CD8-positive, alpha-beta memory T cell (primary cell): Measurements from ENCODE around the gene ABCC2. TPM values are rescaled to one million over a fixed set of nuclear protein-coding genes. Genes with fewer than 3 reads are reported as not detected.
A peak's percentile ranks its signal among the peaks of the same experiment; 100 is the strongest.
"Not testable (repeated sequence)": the region's sequence is repeated elsewhere in the genome, so short reads cannot be mapped to it uniquely, and the experiment has no call there.

ENCODE experiments used
- CTCF ChIA-PET: fragments of 350-600 bp; sonication (Branson Sonifier 250); formaldehyde crosslinking; loops from one replicate; lab custom pipeline; 2021; ENCODE audit warnings: antibody characterized with exemption; lab: Charles Lee
- POLR2A ChIA-PET: fragments of 350-600 bp; sonication (Branson Sonifier 250); formaldehyde crosslinking; loops from one replicate; lab custom pipeline; 2021; ENCODE audit warnings: antibody characterized with exemption; lab: Charles Lee
- DNase-seq, 5 donors: peaks; one replicate each; pipeline versions ENCODE4 v3.0.0 to v3.0.0-alpha.2; 2020 to 2022; ENCODE audit warnings: mixed read lengths in 1 of 5
- H3K27ac ChIP-seq: one replicate; pipeline ENCODE4 v1.7.0; 2013; ENCODE audit warnings: low read depth, mild to moderate bottlenecking, low read length, moderate library complexity
- H3K27me3 ChIP-seq: 2 replicates; pipeline ENCODE4 v1.7.0; 2013; ENCODE audit warnings: low read length, mild to moderate bottlenecking; ENCODE audit not compliant: insufficient read depth, poor library complexity, severe bottlenecking
- H3K36me3 ChIP-seq: 2 replicates; pipeline ENCODE4 v1.7.0; 2013; ENCODE audit warnings: mild to moderate bottlenecking, low read length, moderate library complexity; ENCODE audit not compliant: insufficient read depth
- H3K4me1 ChIP-seq: 2 replicates; pipeline ENCODE4 v1.7.0; 2013; ENCODE audit warnings: mild to moderate bottlenecking, low read length, moderate library complexity; ENCODE audit not compliant: insufficient read depth
- H3K4me3 ChIP-seq: 2 replicates; pipeline ENCODE4 v1.7.0; 2013; ENCODE audit warnings: mild to moderate bottlenecking, low read length
- H3K9me3 ChIP-seq: 2 replicates; pipeline ENCODE4 v1.7.0; 2013; ENCODE audit warnings: mild to moderate bottlenecking, low read length
- H3K27ac Mint-ChIP-seq, 8 donors: one replicate each; pipeline ENCODE4 v1.8.0; 2020 to 2021; ENCODE audit warnings: mixed read lengths in 8 of 8, mild to moderate bottlenecking in 6 of 8, inconsistent platforms in 3 of 8, moderate library complexity in 3 of 8
- H3K27me3 Mint-ChIP-seq, 2 donors: one replicate each; pipeline ENCODE4 v1.8.0; 2020 to 2021; ENCODE audit warnings: mixed read lengths in 2 of 2, mild to moderate bottlenecking in 1 of 2, moderate library complexity in 1 of 2
- H3K36me3 Mint-ChIP-seq, 3 donors: one replicate each; pipeline ENCODE4 v1.8.0; 2020 to 2021; ENCODE audit warnings: mixed read lengths in 3 of 3, inconsistent platforms in 1 of 3, mild to moderate bottlenecking in 1 of 3
- H3K4me1 Mint-ChIP-seq, 3 donors: one replicate each; pipeline ENCODE4 v1.8.0; 2020 to 2021; ENCODE audit warnings: mixed read lengths in 3 of 3, inconsistent platforms in 1 of 3, mild to moderate bottlenecking in 1 of 3
- H3K4me3 Mint-ChIP-seq, 7 donors: one replicate each; pipeline ENCODE4 v1.8.0; 2020 to 2021; ENCODE audit warnings: mixed read lengths in 7 of 7, mild to moderate bottlenecking in 6 of 7, moderate library complexity in 4 of 7, inconsistent platforms in 2 of 7
- H3K9me3 Mint-ChIP-seq, 5 donors: one replicate each; pipeline ENCODE4 v1.8.0; 2020 to 2022; ENCODE audit warnings: mixed read lengths in 5 of 5, mild to moderate bottlenecking in 3 of 5, moderate library complexity in 2 of 5, inconsistent platforms in 1 of 5
- polyA plus RNA-seq: library from polyadenylated mRNA; unstranded; fragments of 300-500 nt; fragmentation: Illumina TruSeq; gene quantifications from one replicate; pipeline ENCODE4 v1.2.3, GENCODE V29; 2021
- total RNA-seq, 2 experiments: library from RNA; stranded (reverse); gene quantifications; one replicate each; pipeline ENCODE4 v1.2.3, GENCODE V29; 2021

ABCC2 gene
- total RNA-seq (1 to 10 TPM; 1.1 to 1.5 TPM), polyA plus RNA-seq (0.14 TPM)

GRCh38 chr10:99782447-99783286 is at the start of gene ABCC2:
Gene ABCC2 (plus strand): TSS chr10:99782640. CDS start chr10:99782845, 205 bp downstream.
- POLR2A ChIA-PET: no interaction called here
- Histone ChIP-seq H3K9me3 (no peaks in the 10 kb centered on the region), H3K4me1 (no peaks in the 10 kb centered on the region), H3K4me3 (no peak within 1 kb of the TSS), H3K27ac (no peak within 1 kb of the TSS), H3K36me3 (no peaks in the 10 kb centered on the region), H3K27me3 (no peaks in the 10 kb centered on the region)
- H3K36me3 Mint-ChIP-seq: peaks cover 3 to 12% (median 6%) of the 10 kb centered on the region in 3 donors
- H3K9me3 Mint-ChIP-seq: no peaks in the 10 kb centered on the region
- no peak within 1 kb of the TSS for H3K4me3 Mint-ChIP-seq
- H3K27me3 Mint-ChIP-seq: peaks cover 6 to 9% of the 10 kb centered on the region in 2 donors
- peaks cover 0 to 2% (median 0%) of the 10 kb centered on the region in 3 donors for H3K4me1 Mint-ChIP-seq
- no peak for DNase-seq
- H3K27ac Mint-ChIP-seq: no peak within 1 kb of the TSS
- CTCF ChIA-PET: no interaction called here

GRCh38 chr10:99733366-99733765 is 49.1 kb upstream of the ABCC2 start:
- H3K36me3 ChIP-seq: peaks cover 6% of the 10 kb centered on the region
- no peak overlapping the region for H3K4me3 ChIP-seq
- H3K9me3 ChIP-seq: no peaks in the 10 kb centered on the region
- Mint-ChIP-seq H3K9me3 (no peaks in the 10 kb centered on the region), H3K27me3 (peaks cover 0 to 2% of the 10 kb centered on the region in 2 donors), H3K4me1 (peaks cover 46 to 70% (median 68%) of the 10 kb centered on the region in 3 donors), H3K36me3 (peaks cover 7 to 46% (median 15%) of the 10 kb centered on the region in 3 donors), H3K27ac (peak overlapping the region in 3 of 8 donors; percentile 17 to 89 (median 23)), H3K4me3 (peak overlapping the region; percentile 61 to 100 (median 87))
- H3K27me3 ChIP-seq: no peaks in the 10 kb centered on the region
- ChIA-PET CTCF (interaction anchor here (1.6 kb wide), 2 partner anchors 9 to 74 kb away, joined by 5 to 6 read pairs; partner anchors contain the start of gene ENTPD7), POLR2A (interaction anchor here (0.6 to 1.8 kb wide), 3 partner anchors 133 to 303 kb away, joined by 4 to 7 read pairs (median 6); partner anchors contain the start of gene GOT1)
- peaks cover 18% of the 10 kb centered on the region for H3K4me1 ChIP-seq
- H3K27ac ChIP-seq: no peak overlapping the region
- no peak for DNase-seq

- H3K4me1 Mint-ChIP-seq: peaks cover 49 to 77% (median 70%) of the 10 kb centered on the region in 3 donors
- H3K4me3 ChIP-seq, H3K36me3 ChIP-seq, H3K27ac ChIP-seq, H3K9me3 Mint-ChIP-seq, H3K9me3 ChIP-seq, H3K27me3 ChIP-seq, DNase-seq, H3K27me3 Mint-ChIP-seq: not testable (repeated sequence)
- POLR2A ChIA-PET: interaction anchor here (0.7 kb wide), 1 partner anchor 114 kb away, joined by 5 read pairs; the partner anchor contains the start of gene SLC25A28
- H3K36me3 Mint-ChIP-seq: peaks cover 15 to 48% (median 16%) of the 10 kb centered on the region in 3 donors
- CTCF ChIA-PET: interaction anchor here (0.7 kb wide), 1 partner anchor 785 kb away, joined by 3 read pairs; no protein-coding TSS in a partner anchor
- H3K27ac Mint-ChIP-seq: peak overlapping the region in 2 of 8 donors; percentile 38 to 89
- H3K4me3 Mint-ChIP-seq: peak overlapping the region in 1 of 7 donors; percentile 87
- H3K4me1 ChIP-seq: peaks cover 18% of the 10 kb centered on the region
Observed at GRCh38 chr10:99734111-99734510, 48.3 kb upstream of the ABCC2 start.

- H3K36me3 Mint-ChIP-seq: peaks cover 48 to 91% (median 62%) of the 10 kb centered on the region in 3 donors
- no peak overlapping the region for H3K27ac ChIP-seq
- no peak overlapping the region for H3K27ac Mint-ChIP-seq
- no peaks in the 10 kb centered on the region for H3K27me3 ChIP-seq
- POLR2A ChIA-PET: interaction anchor here (1.0 kb wide), 1 partner anchor 8 kb away, joined by 3 read pairs; the partner anchor contains the start of genes COX15 and CUTC
- peaks cover 31 to 59% (median 57%) of the 10 kb centered on the region in 3 donors for H3K4me1 Mint-ChIP-seq
- no peak overlapping the region for H3K4me3 ChIP-seq
- peaks cover 9 to 17% (median 12%) of the 10 kb centered on the region in 5 donors for H3K9me3 Mint-ChIP-seq
- H3K4me3 Mint-ChIP-seq: no peak overlapping the region
- H3K9me3 ChIP-seq: peaks cover 10% of the 10 kb centered on the region
- H3K4me1 ChIP-seq: no peaks in the 10 kb centered on the region
- H3K27me3 Mint-ChIP-seq: no peaks in the 10 kb centered on the region
- H3K36me3 ChIP-seq: peaks cover 54% of the 10 kb centered on the region
- CTCF ChIA-PET: no interaction called here
- no peak for DNase-seq
Observed at GRCh38 chr10:99740260-99740659, 42.2 kb upstream of the ABCC2 start.

GRCh38 chr10:99740933-99741559 is 41.4 kb upstream of the ABCC2 start:
- ChIA-PET CTCF (no interaction called here), POLR2A (no interaction called here)
- H3K27me3 ChIP-seq: no peaks in the 10 kb centered on the region
- Mint-ChIP-seq H3K9me3 (peaks cover 9 to 17% (median 12%) of the 10 kb centered on the region in 5 donors), H3K4me1 (peaks cover 27 to 52% (median 50%) of the 10 kb centered on the region in 3 donors), H3K27ac (peak overlapping the region in 1 of 8 donors; percentile 47), H3K36me3 (peaks cover 47 to 94% (median 62%) of the 10 kb centered on the region in 3 donors), H3K27me3 (no peaks in the 10 kb centered on the region), H3K4me3 (no peak overlapping the region)
- H3K9me3 ChIP-seq: peaks cover 10% of the 10 kb centered on the region
- H3K36me3 ChIP-seq: peaks cover 54% of the 10 kb centered on the region
- no peak for DNase-seq
- H3K4me3 ChIP-seq: no peak overlapping the region
- no peak overlapping the region for H3K27ac ChIP-seq
- no peaks in the 10 kb centered on the region for H3K4me1 ChIP-seq

GRCh38 chr10:99742254-99742653 is 40.2 kb upstream of the ABCC2 start:
- H3K9me3 ChIP-seq: peaks cover 10% of the 10 kb centered on the region
- H3K27me3 ChIP-seq: no peaks in the 10 kb centered on the region
- ChIA-PET POLR2A (interaction anchor here (0.7 to 1.0 kb wide), 2 partner anchors 10 to 40 kb away, joined by 4 to 7 read pairs; partner anchors contain the start of genes COX15 and CUTC), CTCF (interaction anchor here (2.0 kb wide), 1 partner anchor 10 kb away, joined by 6 read pairs; the partner anchor contains the start of genes COX15 and CUTC)
- no peak overlapping the region for H3K4me3 ChIP-seq
- no peak overlapping the region for H3K4me3 Mint-ChIP-seq
- no peak overlapping the region for H3K27ac Mint-ChIP-seq
- H3K9me3 Mint-ChIP-seq: peaks cover 9 to 17% (median 12%) of the 10 kb centered on the region in 5 donors
- H3K4me1 Mint-ChIP-seq: peaks cover 22 to 43% (median 42%) of the 10 kb centered on the region in 3 donors
- no peak for DNase-seq
- no peaks in the 10 kb centered on the region for H3K27me3 Mint-ChIP-seq
- peaks cover 44 to 91% (median 59%) of the 10 kb centered on the region in 3 donors for H3K36me3 Mint-ChIP-seq
- no peaks in the 10 kb centered on the region for H3K4me1 ChIP-seq
- H3K36me3 ChIP-seq: peaks cover 56% of the 10 kb centered on the region
- H3K27ac ChIP-seq: no peak overlapping the region

- H3K36me3 ChIP-seq: peaks cover 56% of the 10 kb centered on the region
- H3K9me3 ChIP-seq: peaks cover 10% of the 10 kb centered on the region
- H3K27ac ChIP-seq: no peak overlapping the region
- no peaks in the 10 kb centered on the region for H3K27me3 ChIP-seq
- CTCF ChIA-PET: interaction anchor here (2.0 kb wide), 1 partner anchor 10 kb away, joined by 6 read pairs; the partner anchor contains the start of genes COX15 and CUTC
- Mint-ChIP-seq H3K4me3 (no peak overlapping the region), H3K9me3 (peaks cover 9 to 17% (median 12%) of the 10 kb centered on the region in 5 donors), H3K27me3 (no peaks in the 10 kb centered on the region), H3K36me3 (peaks cover 41 to 91% (median 56%) of the 10 kb centered on the region in 3 donors), H3K27ac (no peak overlapping the region), H3K4me1 (peaks cover 18 to 39% (median 37%) of the 10 kb centered on the region in 3 donors)
- no peaks in the 10 kb centered on the region for H3K4me1 ChIP-seq
- H3K4me3 ChIP-seq: no peak overlapping the region
- POLR2A ChIA-PET: interaction anchor here (0.7 to 1.0 kb wide), 2 partner anchors 11 to 40 kb away, joined by 4 to 7 read pairs; partner anchors contain the start of genes COX15 and CUTC
- no peak for DNase-seq
Observed at GRCh38 chr10:99742701-99743100, 39.7 kb upstream of the ABCC2 start.
